ENCODE data around the gene RDH16.

RDH16 gene

GRCh38 chr12:56990648-56991318 is 33.4 kb upstream of the RDH16 start:
- no peak overlapping the region for H2AFZ ChIP-seq (ENCODE audit: insufficient read depth, low read length, poor library complexity)
- no CpG with 5 or more reads among the region's 7 CpGs for WGBS (ENCODE audit: extremely low coverage, insufficient coverage, insufficient read length)
- no peak overlapping the region for H3K23ac ChIP-seq (ENCODE audit: low read length)
- H3K9ac ChIP-seq (ENCODE audit: low read length) = peak overlapping the region; percentile 59
- no peak overlapping the region for H4K8ac ChIP-seq (ENCODE audit: low read depth, low read length)
- no peak overlapping the region for H3K4me2 ChIP-seq (ENCODE audit: low read length)
- H3K27ac ChIP-seq (ENCODE audit: low read depth, low read length) = no peak overlapping the region
- no peaks in the 10 kb centered on the region for H3K79me2 ChIP-seq (ENCODE audit: control insufficient read depth, insufficient read depth, low read length, poor library complexity)
- peaks cover 8% of the 10 kb centered on the region for H3K9me3 ChIP-seq (ENCODE audit: insufficient read depth, low read depth, low read length)
- peaks cover 2% of the 10 kb centered on the region for H3K79me1 ChIP-seq (ENCODE audit: low read length)
- no peak overlapping the region for H2AK5ac ChIP-seq (ENCODE audit: low read length)
- no peaks in the 10 kb centered on the region for H3K36me3 ChIP-seq (ENCODE audit: control insufficient read depth in 1 of 2, insufficient read depth in 2 of 2, low read length in 2 of 2)
- no peak overlapping the region for H3K18ac ChIP-seq (ENCODE audit: low read length)
- no peak overlapping the region for H3K4me3 ChIP-seq (ENCODE audit: low read depth, low read length)
- H2BK5ac ChIP-seq (ENCODE audit: low read depth, low read length, poor library complexity) = no peak overlapping the region
- H3K14ac ChIP-seq (ENCODE audit: low read length) = no peak overlapping the region
- no peaks in the 10 kb centered on the region for H3K27me3 ChIP-seq (ENCODE audit: insufficient read depth, low read length)
- no peak overlapping the region for H4K12ac ChIP-seq (ENCODE audit: low read depth, low read length)
- DNase-seq = peak; percentile 19 to 69
- H3K4me1 ChIP-seq (ENCODE audit: control insufficient read depth in 1 of 2, insufficient read depth in 2 of 2, low read length in 2 of 2) = peaks cover 4 to 6% of the 10 kb centered on the region in 2 experiments
- no peak overlapping the region for H2BK120ac ChIP-seq (ENCODE audit: insufficient read depth, low read length, poor library complexity)
- H4K91ac ChIP-seq (ENCODE audit: low read depth, low read length) = no peak overlapping the region
- H3K4ac ChIP-seq (ENCODE audit: low read depth, low read length) = no peak overlapping the region
- no peak overlapping the region for H2BK12ac ChIP-seq (ENCODE audit: low read length)

GRCh38 chr12:56989861-56990610 is 32.6 kb upstream of the RDH16 start:
- H2AFZ ChIP-seq (ENCODE audit: insufficient read depth, low read length, poor library complexity) = no peak overlapping the region
- no peak overlapping the region for H2BK5ac ChIP-seq (ENCODE audit: low read depth, low read length, poor library complexity)
- no peak overlapping the region for H4K91ac ChIP-seq (ENCODE audit: low read depth, low read length)
- no peak overlapping the region for H3K27ac ChIP-seq (ENCODE audit: low read depth, low read length)
- peak in 1 of 2 donors; percentile 87 for DNase-seq
- H3K4me2 ChIP-seq (ENCODE audit: low read length) = no peak overlapping the region
- no peaks in the 10 kb centered on the region for H3K36me3 ChIP-seq (ENCODE audit: control insufficient read depth in 1 of 2, insufficient read depth in 2 of 2, low read length in 2 of 2)
- no peak overlapping the region for H4K8ac ChIP-seq (ENCODE audit: low read depth, low read length)
- H2AK5ac ChIP-seq (ENCODE audit: low read length) = no peak overlapping the region
- no peaks in the 10 kb centered on the region for H3K79me2 ChIP-seq (ENCODE audit: control insufficient read depth, insufficient read depth, low read length, poor library complexity)
- no peak overlapping the region for H3K9ac ChIP-seq (ENCODE audit: low read length)
- H2BK12ac ChIP-seq (ENCODE audit: low read length) = no peak overlapping the region
- no peak overlapping the region for H3K4ac ChIP-seq (ENCODE audit: low read depth, low read length)
- no peaks in the 10 kb centered on the region for H3K27me3 ChIP-seq (ENCODE audit: insufficient read depth, low read length)
- H3K4me3 ChIP-seq (ENCODE audit: low read depth, low read length) = no peak overlapping the region
- H3K18ac ChIP-seq (ENCODE audit: low read length) = no peak overlapping the region
- no peak overlapping the region for H4K12ac ChIP-seq (ENCODE audit: low read depth, low read length)
- H3K23ac ChIP-seq (ENCODE audit: low read length) = no peak overlapping the region
- peaks cover 2% of the 10 kb centered on the region for H3K79me1 ChIP-seq (ENCODE audit: low read length)
- peaks cover 2% of the 10 kb centered on the region for H3K9me3 ChIP-seq (ENCODE audit: insufficient read depth, low read depth, low read length)
- H2BK120ac ChIP-seq (ENCODE audit: insufficient read depth, low read length, poor library complexity) = no peak overlapping the region
- H3K14ac ChIP-seq (ENCODE audit: low read length) = no peak overlapping the region
- no CpG with 5 or more reads among the region's 7 CpGs for WGBS (ENCODE audit: extremely low coverage, insufficient coverage, insufficient read length)
- H3K4me1 ChIP-seq (ENCODE audit: control insufficient read depth in 1 of 2, insufficient read depth in 2 of 2, low read length in 2 of 2) = peaks cover 4 to 7% of the 10 kb centered on the region in 2 experiments

GRCh38 chr12:56988207-56988739 is 30.9 kb upstream of the RDH16 start:
- Histone ChIP-seq H4K8ac (ENCODE audit: low read depth, low read length) (no peak overlapping the region), H3K27ac (ENCODE audit: low read depth, low read length) (no peak overlapping the region), H3K14ac (ENCODE audit: low read length) (no peak overlapping the region), H4K91ac (ENCODE audit: low read depth, low read length) (no peak overlapping the region), H2BK12ac (ENCODE audit: low read length) (no peak overlapping the region), H3K9me3 (ENCODE audit: insufficient read depth, low read depth, low read length) (peaks cover 2% of the 10 kb centered on the region), H3K9ac (ENCODE audit: low read length) (no peak overlapping the region), H3K23ac (ENCODE audit: low read length) (no peak overlapping the region), H3K4me1 (ENCODE audit: control insufficient read depth in 1 of 2, insufficient read depth in 2 of 2, low read length in 2 of 2) (peaks cover 4 to 7% of the 10 kb centered on the region in 2 experiments), H3K18ac (ENCODE audit: low read length) (no peak overlapping the region), H3K79me2 (ENCODE audit: control insufficient read depth, insufficient read depth, low read length, poor library complexity) (no peaks in the 10 kb centered on the region), H3K4me3 (ENCODE audit: low read depth, low read length) (no peak overlapping the region), H4K12ac (ENCODE audit: low read depth, low read length) (no peak overlapping the region), H2AFZ (ENCODE audit: insufficient read depth, low read length, poor library complexity) (no peak overlapping the region), H3K36me3 (ENCODE audit: control insufficient read depth in 1 of 2, insufficient read depth in 2 of 2, low read length in 2 of 2) (no peaks in the 10 kb centered on the region), H2BK5ac (ENCODE audit: low read depth, low read length, poor library complexity) (no peak overlapping the region), H3K27me3 (ENCODE audit: insufficient read depth, low read length) (no peaks in the 10 kb centered on the region), H3K4me2 (ENCODE audit: low read length) (no peak overlapping the region), H3K79me1 (ENCODE audit: low read length) (peaks cover 2% of the 10 kb centered on the region), H2AK5ac (ENCODE audit: low read length) (no peak overlapping the region), H2BK120ac (ENCODE audit: insufficient read depth, low read length, poor library complexity) (no peak overlapping the region), H3K4ac (ENCODE audit: low read depth, low read length) (no peak overlapping the region)
- peak in 1 of 2 donors; percentile 27 for DNase-seq
- WGBS (ENCODE audit: extremely low coverage, insufficient coverage, insufficient read length) = no CpG with 5 or more reads among the region's 5 CpGs

- H3K27ac ChIP-seq (ENCODE audit: low read depth, low read length) = no peak overlapping the region
- peaks cover 2% of the 10 kb centered on the region for H3K9me3 ChIP-seq (ENCODE audit: insufficient read depth, low read depth, low read length)
- WGBS (ENCODE audit: extremely low coverage, insufficient coverage, insufficient read length) = no CpG with 5 or more reads among the region's 11 CpGs
- H2BK5ac ChIP-seq (ENCODE audit: low read depth, low read length, poor library complexity) = no peak overlapping the region
- no peak overlapping the region for H3K9ac ChIP-seq (ENCODE audit: low read length)
- no peak overlapping the region for H3K4ac ChIP-seq (ENCODE audit: low read depth, low read length)
- H2AK5ac ChIP-seq (ENCODE audit: low read length) = no peak overlapping the region
- peaks cover 4 to 7% of the 10 kb centered on the region in 2 experiments for H3K4me1 ChIP-seq (ENCODE audit: control insufficient read depth in 1 of 2, insufficient read depth in 2 of 2, low read length in 2 of 2)
- H3K4me2 ChIP-seq (ENCODE audit: low read length) = no peak overlapping the region
- H3K14ac ChIP-seq (ENCODE audit: low read length) = no peak overlapping the region
- no peak overlapping the region for H3K4me3 ChIP-seq (ENCODE audit: low read depth, low read length)
- H3K36me3 ChIP-seq (ENCODE audit: control insufficient read depth in 1 of 2, insufficient read depth in 2 of 2, low read length in 2 of 2) = no peaks in the 10 kb centered on the region
- H3K27me3 ChIP-seq (ENCODE audit: insufficient read depth, low read length) = no peaks in the 10 kb centered on the region
- H3K79me1 ChIP-seq (ENCODE audit: low read length) = peaks cover 2% of the 10 kb centered on the region
- H3K79me2 ChIP-seq (ENCODE audit: control insufficient read depth, insufficient read depth, low read length, poor library complexity) = no peaks in the 10 kb centered on the region
- no peak overlapping the region for H4K8ac ChIP-seq (ENCODE audit: low read depth, low read length)
- peak; percentile 73 to 91 for DNase-seq
- H4K91ac ChIP-seq (ENCODE audit: low read depth, low read length) = no peak overlapping the region
- no peak overlapping the region for H2AFZ ChIP-seq (ENCODE audit: insufficient read depth, low read length, poor library complexity)
- H3K18ac ChIP-seq (ENCODE audit: low read length) = no peak overlapping the region
- no peak overlapping the region for H3K23ac ChIP-seq (ENCODE audit: low read length)
- no peak overlapping the region for H2BK12ac ChIP-seq (ENCODE audit: low read length)
- no peak overlapping the region for H4K12ac ChIP-seq (ENCODE audit: low read depth, low read length)
- H2BK120ac ChIP-seq (ENCODE audit: insufficient read depth, low read length, poor library complexity) = no peak overlapping the region
These were observed 30.2 kb upstream of the RDH16 start for GRCh38 chr12:56987551-56988053.
